SK-N-SH treated with all-trans-retinoic acid at 6 μM for 48 hours (cell line): ENCODE data around the gene RNU1-2.

Experiments used
- ARNTL ChIP-seq: fragments of 450-650 bp; formaldehyde crosslinking; IDR thresholded peaks from 2 replicates; pipeline ENCODE4 v1.5.0; 2020; ENCODE audit warnings: low read depth, mild to moderate bottlenecking, moderate library complexity, borderline replicate concordance
- CREB5 ChIP-seq: fragments of 250-450 bp; sonication (Bioruptor Pico); IDR thresholded peaks from 2 replicates; pipeline ENCODE4 v1.5.1; 2020; ENCODE audit warnings: low read depth, mild to moderate bottlenecking, moderate library complexity
- GLIS3 ChIP-seq: fragments of 250-450 bp; sonication (Bioruptor Pico); IDR thresholded peaks from 2 replicates; pipeline ENCODE4 v1.5.0; 2020; ENCODE audit warnings: mild to moderate bottlenecking, moderate library complexity
- PATZ1 ChIP-seq: fragments of 250-450 bp; sonication (Bioruptor Pico); IDR thresholded peaks from 2 replicates; pipeline ENCODE4 v1.8.0; 2020; ENCODE audit warnings: mild to moderate bottlenecking, moderate library complexity, borderline replicate concordance
- POU6F1 ChIP-seq: fragments of 250-450 bp; sonication (Bioruptor Pico); IDR thresholded peaks from 2 replicates; pipeline ENCODE4 v1.8.0; 2021; ENCODE audit warnings: low read depth, mild to moderate bottlenecking, moderate library complexity, borderline replicate concordance
- PPARA ChIP-seq: fragments of 250-450 bp; sonication (Bioruptor Pico); IDR thresholded peaks from 2 replicates; pipeline ENCODE4 v1.5.0; 2020; ENCODE audit warnings: mild to moderate bottlenecking, borderline replicate concordance
- TCF4 ChIP-seq: fragments of 250-450 bp; sonication (Bioruptor Pico); IDR thresholded peaks from 2 replicates; pipeline ENCODE4 v1.8.0; 2021; ENCODE audit warnings: mild to moderate bottlenecking, moderate library complexity, borderline replicate concordance
- TOX ChIP-seq: fragments of 250-450 bp; sonication (Bioruptor Pico); IDR thresholded peaks from 2 replicates; pipeline ENCODE4 v1.8.0; 2021; ENCODE audit warnings: mild to moderate bottlenecking, moderate library complexity, borderline replicate concordance
- TSHZ2 ChIP-seq: fragments of 250-450 bp; sonication (Bioruptor Pico); IDR thresholded peaks from 2 replicates; pipeline ENCODE4 v1.5.0; 2020; ENCODE audit warnings: mild to moderate bottlenecking, moderate library complexity
- ZC3H10 ChIP-seq: fragments of 250-450 bp; sonication (Bioruptor Pico); IDR thresholded peaks from 2 replicates; pipeline ENCODE4 v1.5.1; 2021; ENCODE audit warnings: mild to moderate bottlenecking, moderate library complexity
- ZFP3 ChIP-seq: fragments of 250-450 bp; sonication (Bioruptor Pico); IDR thresholded peaks from 2 replicates; pipeline ENCODE4 v1.5.0; 2020; ENCODE audit warnings: mild to moderate bottlenecking, moderate library complexity
- ZFP30 ChIP-seq: fragments of 450-650 bp; formaldehyde crosslinking; IDR thresholded peaks from 2 replicates; pipeline ENCODE4 v1.5.0; 2022; ENCODE audit warnings: mild to moderate bottlenecking, moderate library complexity
- ZNF8 ChIP-seq: fragments of 450-650 bp; formaldehyde crosslinking; IDR thresholded peaks from 2 replicates; pipeline ENCODE4 v1.5.0; 2020; ENCODE audit warnings: mild to moderate bottlenecking, moderate library complexity

GRCh38 chr1:16888860-16889816 lies 6.6 kb upstream of the RNU1-2 start:
- TF ChIP-seq ARNTL (CRISPR knock-in tag) (no peak), ZFP3 (no peak), ZC3H10 (no peak), PATZ1 (CRISPR knock-in tag) (no peak), POU6F1 (no peak), TSHZ2 (CRISPR knock-in tag) (no peak), CREB5 (CRISPR knock-in tag) (no peak), ZFP30 (CRISPR knock-in tag) (no peak), GLIS3 (CRISPR knock-in tag) (no peak), PPARA (CRISPR knock-in tag) (no peak), TCF4 (CRISPR knock-in tag) (no peak), TOX (CRISPR knock-in tag) (no peak), ZNF8 (no peak)
